ENCODE data around the gene EEF1G.
"Not testable (repeated sequence)": the region's sequence is repeated elsewhere in the genome, so short reads cannot be mapped to it uniquely, and the experiment has no call there.

The EEF1G gene

GRCh38 chr11:62553080-62553838 is 20.4 kb downstream of the EEF1G start:
- DNase-seq, result peak; percentile 90

GRCh38 chr11:62552485-62553079 is 21.1 kb downstream of the EEF1G start:
- peak; percentile 45 for DNase-seq

- DNase-seq, result not testable (repeated sequence)
These were observed 23.2 kb downstream of the EEF1G start for GRCh38 chr11:62550478-62550877.

GRCh38 chr11:62548545-62549335 is 25.0 kb downstream of the EEF1G start:
- DNase-seq, result no peak

GRCh38 chr11:62547691-62548281 is 25.9 kb downstream of the EEF1G start:
- DNase-seq, result no peak

GRCh38 chr11:62546929-62547625 is 26.6 kb downstream of the EEF1G start:
- DNase-seq, result no peak

- DNase-seq, result peak; percentile 85
These were observed 27.3 kb downstream of the EEF1G start, which contains the start of gene AHNAK for GRCh38 chr11:62546244-62546928. Gene AHNAK, minus strand, starts transcription at chr11:62546806. Its CDS starts 10,708 bp downstream, at chr11:62536098.

GRCh38 chr11:62545437-62546243 is 28.1 kb downstream of the EEF1G start:
- DNase-seq, result peak; percentile 72

GRCh38 chr11:62544581-62545436 is 28.9 kb downstream of the EEF1G start:
- peak; percentile 70 for DNase-seq

GRCh38 chr11:62543680-62544444 is 29.8 kb downstream of the EEF1G start:
- peak; percentile 43 for DNase-seq

- peak; percentile 80 for DNase-seq
These were observed 30.7 kb downstream of the EEF1G start for GRCh38 chr11:62542750-62543567.

- peak; percentile 39 for DNase-seq
These were observed 31.5 kb downstream of the EEF1G start for GRCh38 chr11:62542111-62542745.

GRCh38 chr11:62540804-62541701 is 32.6 kb downstream of the EEF1G start:
- DNase-seq, result peak; percentile 51

- DNase-seq, result no peak
These were observed 34.3 kb downstream of the EEF1G start for GRCh38 chr11:62539238-62539925.

- DNase-seq, result no peak
These were observed 35.0 kb downstream of the EEF1G start for GRCh38 chr11:62538470-62539237.

All from CD4-positive, alpha-beta T cell treated with Interleukin-17A for 1 hour (primary cell).